ENCODE results near the gene ABCB8.
A peak's percentile ranks its signal among the peaks of the same experiment; 100 is the strongest.

ABCB8 gene

GRCh38 chr7:151062399-151063211 lies 34.4 kb downstream of the ABCB8 start:
- DNase-seq, result peak; percentile 57
- peaks cover 35% of the 10 kb centered on the region for H3K36me3 ChIP-seq (replicated peaks)
- in situ Hi-C loops (cut with HindIII; ENCODE audit: low pct_ligation_motif_present, low sequenced_read_pairs), result no loop called here
- H3K4me3 ChIP-seq (ENCODE audit: low read depth, low read length), result peak overlapping the region; percentile 32
- no peak for TF ChIP-seq CTCF (IDR thresholded peaks at IDR 0.05; ENCODE audit: low read depth, low read length, missing control alignments)
- peak overlapping the region; percentile 41 for H3K27ac ChIP-seq
- H3K27me3 ChIP-seq (replicated peaks), result no peaks in the 10 kb centered on the region

DNA sequence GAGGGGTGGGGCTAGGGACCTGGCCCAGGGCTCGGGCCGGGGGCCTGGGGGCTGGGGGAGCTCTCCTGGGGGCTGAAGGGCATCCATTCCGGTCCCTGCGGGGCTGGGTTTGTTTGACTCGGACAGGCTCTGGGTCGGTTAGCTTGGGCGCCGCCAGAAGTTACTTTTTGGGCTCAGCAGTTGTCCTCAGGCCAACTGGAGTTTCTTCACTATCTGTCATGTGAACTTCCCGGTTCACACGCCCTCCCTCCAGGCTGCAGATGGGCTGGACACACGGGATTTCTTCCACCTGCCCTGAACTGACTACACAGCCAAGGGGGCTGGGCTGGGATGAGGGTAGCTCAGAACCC lies 34.9 kb downstream of the ABCB8 start:
- Histone ChIP-seq H3K4me3 (ENCODE audit: low read depth, low read length) (no peak overlapping the region), H3K27me3 (replicated peaks) (no peaks in the 10 kb centered on the region), H3K27ac (peak overlapping the region; percentile 54), H3K36me3 (replicated peaks) (peaks cover 39% of the 10 kb centered on the region)
- DNase-seq, result no peak
- in situ Hi-C loops (cut with HindIII; ENCODE audit: low pct_ligation_motif_present, low sequenced_read_pairs), result no loop called here
- TF ChIP-seq CTCF (IDR thresholded peaks at IDR 0.05; ENCODE audit: low read depth, low read length, missing control alignments), result no peak

GRCh38 chr7:151064454-151064853 lies 36.2 kb downstream of the ABCB8 start:
- no peak for TF ChIP-seq CTCF (IDR thresholded peaks at IDR 0.05; ENCODE audit: low read depth, low read length, missing control alignments)
- H3K27ac ChIP-seq, result no peak overlapping the region
- no peaks in the 10 kb centered on the region for H3K27me3 ChIP-seq (replicated peaks)
- in situ Hi-C loops (cut with HindIII; ENCODE audit: low pct_ligation_motif_present, low sequenced_read_pairs), result no loop called here
- H3K4me3 ChIP-seq (ENCODE audit: low read depth, low read length), result no peak overlapping the region
- no peak for DNase-seq
- H3K36me3 ChIP-seq (replicated peaks), result peaks cover 49% of the 10 kb centered on the region

DNA sequence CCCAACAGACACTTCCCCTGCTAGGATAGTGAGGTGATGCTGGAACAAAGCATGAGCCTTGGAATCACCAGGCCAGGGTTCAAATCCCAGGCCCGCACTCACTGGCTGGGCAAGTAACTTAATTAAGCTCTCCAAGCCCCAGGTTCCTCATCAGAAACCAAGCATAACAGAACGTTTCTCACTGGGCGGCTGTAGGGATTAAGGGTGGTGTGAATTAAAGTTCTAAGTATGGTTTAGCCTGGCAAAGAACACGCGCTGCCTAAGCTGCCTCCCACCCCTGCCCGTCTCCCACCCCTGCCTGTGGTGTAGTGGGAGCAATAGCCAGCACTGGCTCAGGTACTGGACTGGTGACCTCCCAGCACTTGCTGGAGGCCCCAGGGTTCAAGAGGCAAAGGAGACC lies 36.7 kb downstream of the ABCB8 start:
- in situ Hi-C loops (cut with HindIII; ENCODE audit: low pct_ligation_motif_present, low sequenced_read_pairs), result no loop called here
- Histone ChIP-seq H3K4me3 (ENCODE audit: low read depth, low read length) (no peak overlapping the region), H3K36me3 (replicated peaks) (peaks cover 55% of the 10 kb centered on the region), H3K27ac (no peak overlapping the region), H3K27me3 (replicated peaks) (no peaks in the 10 kb centered on the region)
- no peak for DNase-seq
- TF ChIP-seq CTCF (IDR thresholded peaks at IDR 0.05; ENCODE audit: low read depth, low read length, missing control alignments), result no peak

DNA sequence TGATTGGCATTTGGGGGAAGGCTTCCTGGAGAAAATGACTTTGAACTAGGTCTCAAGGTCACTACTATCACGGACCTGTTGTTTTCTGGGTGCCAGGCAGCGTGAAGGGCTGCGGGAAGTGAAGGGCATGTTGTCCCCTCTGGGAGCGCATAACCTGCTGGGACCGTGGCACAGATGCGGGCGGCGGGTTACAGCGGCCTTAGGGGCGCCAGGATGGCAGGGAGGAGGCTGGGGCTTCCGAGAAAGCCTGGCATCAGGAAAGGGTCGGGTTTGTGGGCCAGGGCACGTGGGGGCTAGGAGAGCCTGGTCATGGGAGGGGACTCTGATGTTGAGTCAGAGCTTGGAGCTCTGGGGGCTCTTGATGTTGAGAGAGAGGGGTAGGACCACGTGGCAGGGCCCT lies 37.3 kb downstream of the ABCB8 start:
- Histone ChIP-seq H3K27me3 (replicated peaks) (no peaks in the 10 kb centered on the region), H3K36me3 (replicated peaks) (peaks cover 60% of the 10 kb centered on the region), H3K4me3 (ENCODE audit: low read depth, low read length) (no peak overlapping the region), H3K27ac (no peak overlapping the region)
- DNase-seq, result no peak
- in situ Hi-C loops (cut with HindIII; ENCODE audit: low pct_ligation_motif_present, low sequenced_read_pairs), result no loop called here
- TF ChIP-seq CTCF (IDR thresholded peaks at IDR 0.05; ENCODE audit: low read depth, low read length, missing control alignments), result no peak

Data from brain microvascular endothelial cell (primary cell).